Endothelial cell of umbilical vein (primary cell): ENCODE measurements around the gene UBE4B. TPM values are rescaled to one million over a fixed set of nuclear protein-coding genes. Genes with fewer than 3 reads are reported as not detected.

ENCODE experiments used
- BruUV-seq: library from RNA; stranded (reverse); fragments of 400-500 nt; replicated peaks from 2 replicates; lab custom pipeline; 2021; lab: Mats Ljungman, UMichigan
- CTCF ChIA-PET: fragments of 300-600, 350-600 bp; sonication (Branson Sonifier 250); formaldehyde crosslinking; loops from one replicate; lab custom pipeline; 2021; ENCODE audit warnings: antibody characterized with exemption, inconsistent platforms; lab: Charles Lee
- POLR2A ChIA-PET: fragments of 300-600, 350-600 bp; sonication (Branson Sonifier 250); formaldehyde crosslinking; loops from one replicate; lab custom pipeline; 2021; ENCODE audit warnings: antibody characterized with exemption, inconsistent platforms; lab: Charles Lee
- DNase-seq: peaks from one replicate; pipeline ENCODE4 v3.0.0-alpha.2; 2011; ENCODE audit warnings: low read depth, low spot score
- FAIRE-seq: peaks from 2 replicates; lab custom pipeline; 2011; peaks lifted over from hg19 to GRCh38; lab: Jason Lieb, UNC
- H2AFZ ChIP-seq: 2 replicates; pipeline ENCODE4 v1.6.0; 2012; ENCODE audit warnings: low read depth, low read length, control low read depth, inconsistent platforms
- H3K27ac ChIP-seq: 2 replicates; pipeline ENCODE4 v1.5.1; 2011; ENCODE audit warnings: low read depth, mild to moderate bottlenecking, control low read depth, low read length, moderate library complexity; ENCODE audit not compliant: insufficient read depth
- H3K27me3 ChIP-seq, 2 experiments: 2 replicates each; pipeline versions ENCODE4 v1.6.0 to v1.6.1; 2011; ENCODE audit warnings: low read length in 2 of 2, mixed read lengths in 1 of 2; ENCODE audit not compliant: control insufficient read depth in 2 of 2, insufficient read depth in 2 of 2
- H3K36me3 ChIP-seq, 2 experiments: 2 replicates in 1 of 2; 3 replicates in 1 of 2; pipeline ENCODE4 v1.5.1; 2011; ENCODE audit warnings: low read length in 2 of 2, mild to moderate bottlenecking in 1 of 2, moderate library complexity in 1 of 2; ENCODE audit not compliant: control insufficient read depth in 2 of 2, insufficient read depth in 2 of 2; ENCODE audit errors: extremely low read depth in 1 of 2
- H3K4me1 ChIP-seq: 3 replicates; pipeline ENCODE4 v1.5.1; 2011; ENCODE audit warnings: mild to moderate bottlenecking, low read length; ENCODE audit not compliant: control insufficient read depth, insufficient read depth; ENCODE audit errors: extremely low read depth
- H3K4me2 ChIP-seq: 2 replicates; pipeline ENCODE4 v1.6.1; 2011; ENCODE audit warnings: low read length, control low read depth, mixed read lengths; ENCODE audit not compliant: insufficient read depth
- H3K4me3 ChIP-seq, 3 experiments: fragments of 200-600 bp in 1 of 3; sonication (generic), shearing (Covaris generic) in 1 of 3; replicated peaks in 1 of 3; 2 replicates each; pipeline ENCODE4 v1.5.1; 2011 to 2016; ENCODE audit warnings: control low read depth in 3 of 3, low read length in 3 of 3, mild to moderate bottlenecking in 2 of 3, inconsistent platforms in 1 of 3, low read depth in 1 of 3, moderate library complexity in 1 of 3; ENCODE audit not compliant: insufficient read depth in 1 of 3
- H3K79me2 ChIP-seq: 2 replicates; pipeline ENCODE4 v1.6.0; 2012; ENCODE audit warnings: low read length, inconsistent platforms; ENCODE audit not compliant: control insufficient read depth, insufficient read depth
- H3K9ac ChIP-seq: replicated peaks from 2 replicates; pipeline ENCODE3; 2011; ENCODE audit warnings: low read length, control low read depth; ENCODE audit not compliant: insufficient read depth; ENCODE audit errors: extremely low read depth
- H3K9me1 ChIP-seq: replicated peaks from 3 replicates; pipeline ENCODE4 v1.6.0; 2011; ENCODE audit warnings: mild to moderate bottlenecking, low read length; ENCODE audit not compliant: control insufficient read depth, insufficient read depth; ENCODE audit errors: extremely low read depth
- H3K9me3 ChIP-seq: replicated peaks from 2 replicates; pipeline ENCODE4 v1.5.1; 2012; ENCODE audit warnings: low read length, inconsistent platforms; ENCODE audit not compliant: control insufficient read depth, insufficient read depth
- H4K20me1 ChIP-seq: replicated peaks from 2 replicates; pipeline ENCODE3; 2011; ENCODE audit warnings: mild to moderate bottlenecking, low read length; ENCODE audit not compliant: control insufficient read depth, insufficient read depth; ENCODE audit errors: extremely low read depth
- EZH2 ChIP-seq: IDR thresholded peaks from 2 replicates; pipeline ENCODE4 v1.6.1; 2012; ENCODE audit warnings: borderline replicate concordance, low read depth, mild to moderate bottlenecking, moderate library complexity, low read length, inconsistent platforms; ENCODE audit not compliant: severe bottlenecking
- FOS ChIP-seq: IDR thresholded peaks from 2 replicates; pipeline ENCODE4 v1.6.1; 2011; ENCODE audit warnings: mild to moderate bottlenecking, low read length, moderate library complexity, borderline replicate concordance; ENCODE audit not compliant: insufficient read depth
- GATA2 ChIP-seq: IDR thresholded peaks from 2 replicates; pipeline ENCODE4 v1.7.0; 2011; ENCODE audit warnings: low read depth, mild to moderate bottlenecking, moderate library complexity, mixed read lengths, low read length; ENCODE audit not compliant: insufficient read length, insufficient read depth
- JUN ChIP-seq: IDR thresholded peaks from 2 replicates; pipeline ENCODE4 v1.6.1; 2011; ENCODE audit warnings: borderline replicate concordance, low read depth; ENCODE audit not compliant: insufficient read length, insufficient read depth
- MYC ChIP-seq: IDR thresholded peaks from one replicate; pipeline ENCODE4 v1.6.1; 2011; ENCODE audit warnings: mild to moderate bottlenecking, low read depth, low read length
- POLR2A ChIP-seq: IDR thresholded peaks from 2 replicates; pipeline ENCODE4 v1.6.1; 2012; ENCODE audit warnings: low read depth, mild to moderate bottlenecking, control low read depth, low read length
- POLR2AphosphoS5 ChIP-seq: IDR thresholded peaks from 2 replicates; pipeline ENCODE4 v1.6.1; 2012; ENCODE audit warnings: low read depth, mild to moderate bottlenecking, control low read depth, low read length, moderate library complexity; ENCODE audit not compliant: insufficient read depth
- dilution Hi-C: fragments of 300-500 bp; cut with MboI; formaldehyde crosslinking; loops from one replicate; pipeline ENCODE4 v1.15.0; 2019; ENCODE audit warnings: low sequenced_read_pairs; ENCODE audit not compliant: extremely low pct_ligation_motif_present
- intact Hi-C: fragments of 100-400 bp; cut with micrococcal nuclease; formaldehyde crosslinking; loops from one replicate; pipeline ENCODE4 v1.10.0; 2022
- polyA plus RNA-seq, 4 experiments: library from polyadenylated mRNA; depleted of rRNA in 3 of 4; stranded (reverse) in 3 of 4; unstranded in 1 of 4; fragments of >200 nt; gene quantifications; 2 replicates each; pipeline versions ENCODE4 v1.2.1 to v1.2.3, GENCODE V29; 2011 to 2012; ENCODE audit warnings: missing spikeins in 1 of 4
- total RNA-seq: library from RNA; stranded (reverse); gene quantifications from 2 replicates; pipeline ENCODE4 v1.2.3, GENCODE V29; 2021
- TF ChIP-seq, protein P1 (sequence below): IDR thresholded peaks from 2 replicates; pipeline ENCODE4 v1.6.1; 2011; ENCODE audit not compliant: insufficient read depth, insufficient read length
- TF ChIP-seq, protein P2 (sequence below), 2 donors: IDR thresholded peaks; 1 replicate in 1 of 2; 2 replicates in 1 of 2; pipeline ENCODE4 v1.5.1; 2011; ENCODE audit warnings: low read length in 2 of 2, mild to moderate bottlenecking in 2 of 2, moderate library complexity in 2 of 2, control low read depth in 1 of 2, inconsistent platforms in 1 of 2, low read depth in 1 of 2; ENCODE audit not compliant: insufficient read depth in 1 of 2; ENCODE audit errors: extremely low read depth in 1 of 2

The UBE4B gene
- total and polyA plus RNA-seq, 2 donors (not counting 3 experiments of a cell fraction or from before 2014, with no cell fraction given), result 17.8 to 54.5 TPM

DNA sequence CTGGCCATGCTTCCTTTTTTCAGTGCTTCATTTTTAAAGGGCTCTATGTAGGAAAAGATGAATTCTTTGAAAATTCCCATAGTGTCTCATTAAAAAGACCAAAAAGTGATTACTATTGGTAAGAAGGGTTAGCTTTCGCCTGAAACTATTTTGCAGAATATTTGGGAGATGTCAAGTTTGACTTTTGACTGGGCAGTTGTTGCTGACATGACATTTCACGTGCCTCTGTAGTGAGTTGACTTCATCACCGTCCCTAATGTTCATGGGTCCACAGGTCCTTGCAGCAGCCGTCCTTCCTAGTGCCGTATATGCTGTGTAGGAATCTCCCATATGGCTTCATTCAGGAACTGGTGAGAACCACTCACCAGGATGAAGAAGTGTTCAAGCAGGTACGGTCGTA lies 88.9 kb downstream of the UBE4B start:
- Histone ChIP-seq H2AFZ (no peak overlapping the region), H3K36me3 (peaks cover 2 to 11% of the 10 kb centered on the region in 2 experiments), H3K27ac (no peak overlapping the region), H3K9me3 (no peaks in the 10 kb centered on the region), H3K4me2 (no peak overlapping the region), H3K9me1 (no peaks in the 10 kb centered on the region), H3K4me1 (no peaks in the 10 kb centered on the region), H3K27me3 (no peaks in the 10 kb centered on the region), H3K79me2 (no peaks in the 10 kb centered on the region), H4K20me1 (no peaks in the 10 kb centered on the region), H3K4me3 (no peak overlapping the region), H3K9ac (no peak overlapping the region)
- TF ChIP-seq POLR2AphosphoS5 (no peak), POLR2A (no peak), EZH2 (no peak), MYC (no peak), FOS (no peak), JUN (no peak), GATA2 (no peak)
- TF ChIP-seq, protein P1, sequence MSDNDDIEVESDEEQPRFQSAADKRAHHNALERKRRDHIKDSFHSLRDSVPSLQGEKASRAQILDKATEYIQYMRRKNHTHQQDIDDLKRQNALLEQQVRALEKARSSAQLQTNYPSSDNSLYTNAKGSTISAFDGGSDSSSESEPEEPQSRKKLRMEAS, result no peak
- BruUV-seq, result no TSS peak
- intact Hi-C loops (no loop called here), dilution Hi-C loops (no loop called here)
- POLR2A ChIA-PET, result no interaction called here
- no peak for FAIRE-seq
- DNase-seq, result no peak
- CTCF ChIA-PET, result no interaction called here

DNA sequence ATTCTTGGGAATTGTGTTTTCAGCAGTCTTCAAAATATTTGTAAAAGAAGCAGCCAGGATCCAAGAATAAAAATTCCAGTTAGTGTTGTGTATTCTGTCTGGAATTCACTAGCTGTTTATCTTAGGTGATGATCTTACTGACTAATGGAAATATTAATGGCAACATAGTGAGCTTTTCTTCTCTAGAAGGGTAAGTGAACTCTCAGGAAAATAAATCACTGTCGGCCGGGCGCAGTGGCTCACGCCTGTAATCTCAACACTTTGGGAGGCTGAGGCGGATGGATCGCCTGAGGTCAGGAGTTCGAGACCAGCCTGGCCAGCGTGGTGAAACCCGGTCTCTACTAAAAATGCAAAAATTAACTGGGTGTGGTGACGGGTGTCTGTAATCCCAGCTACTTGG lies 90.2 kb downstream of the UBE4B start:
- DNase-seq (peak; percentile 28), FAIRE-seq (no peak)
- Histone ChIP-seq H3K4me2 (no peak overlapping the region), H4K20me1 (no peaks in the 10 kb centered on the region), H2AFZ (no peak overlapping the region), H3K79me2 (no peaks in the 10 kb centered on the region), H3K27me3 (no peaks in the 10 kb centered on the region), H3K9me3 (no peaks in the 10 kb centered on the region), H3K27ac (no peak overlapping the region), H3K36me3 (peaks cover 2 to 7% of the 10 kb centered on the region in 2 experiments), H3K9ac (no peak overlapping the region), H3K9me1 (no peaks in the 10 kb centered on the region), H3K4me1 (no peaks in the 10 kb centered on the region), H3K4me3 (no peak overlapping the region)
- intact Hi-C loops (no loop called here), dilution Hi-C loops (no loop called here)
- TF ChIP-seq GATA2 (no peak), JUN (no peak), POLR2AphosphoS5 (no peak), FOS (no peak), EZH2 (no peak), MYC (no peak), POLR2A (no peak)
- TF ChIP-seq, protein P1, result no peak
- TF ChIP-seq, protein P2, sequence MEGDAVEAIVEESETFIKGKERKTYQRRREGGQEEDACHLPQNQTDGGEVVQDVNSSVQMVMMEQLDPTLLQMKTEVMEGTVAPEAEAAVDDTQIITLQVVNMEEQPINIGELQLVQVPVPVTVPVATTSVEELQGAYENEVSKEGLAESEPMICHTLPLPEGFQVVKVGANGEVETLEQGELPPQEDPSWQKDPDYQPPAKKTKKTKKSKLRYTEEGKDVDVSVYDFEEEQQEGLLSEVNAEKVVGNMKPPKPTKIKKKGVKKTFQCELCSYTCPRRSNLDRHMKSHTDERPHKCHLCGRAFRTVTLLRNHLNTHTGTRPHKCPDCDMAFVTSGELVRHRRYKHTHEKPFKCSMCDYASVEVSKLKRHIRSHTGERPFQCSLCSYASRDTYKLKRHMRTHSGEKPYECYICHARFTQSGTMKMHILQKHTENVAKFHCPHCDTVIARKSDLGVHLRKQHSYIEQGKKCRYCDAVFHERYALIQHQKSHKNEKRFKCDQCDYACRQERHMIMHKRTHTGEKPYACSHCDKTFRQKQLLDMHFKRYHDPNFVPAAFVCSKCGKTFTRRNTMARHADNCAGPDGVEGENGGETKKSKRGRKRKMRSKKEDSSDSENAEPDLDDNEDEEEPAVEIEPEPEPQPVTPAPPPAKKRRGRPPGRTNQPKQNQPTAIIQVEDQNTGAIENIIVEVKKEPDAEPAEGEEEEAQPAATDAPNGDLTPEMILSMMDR (IDR thresholded peaks at IDR 0.05; ENCODE audit: extremely low read depth in 1 of 2, insufficient read depth in 1 of 2, low read depth in 1 of 2, low read length in 2 of 2), result no peak
- ChIA-PET CTCF (interaction anchor here (0.9 kb wide), 1 partner anchor 89 kb away, joined by 3 read pairs; no protein-coding TSS in a partner anchor), POLR2A (no interaction called here)
- BruUV-seq, result no TSS peak
